ENCODE data around the gene B3GALT5.

GRCh38 chr21:39686646-39687468, 74.1 kb downstream of the B3GALT5 start:
- no peak for TF ChIP-seq CTCF (IDR thresholded peaks at IDR 0.05)
- TF ChIP-seq ZFX (IDR thresholded peaks at IDR 0.05; ENCODE audit: borderline replicate concordance) = no peak
